Tibial nerve (tissue), 4 donors: Measurements from ENCODE around the gene TENM4. TPM values are rescaled to one million over a fixed set of nuclear protein-coding genes. Genes with fewer than 3 reads are reported as not detected.
A peak's percentile ranks its signal among the peaks of the same experiment; 100 is the strongest.

Experiments
- DNase-seq, 2 donors: peaks; one replicate each; pipeline ENCODE4 v3.0.0-alpha.2; 2019; ENCODE audit warnings: low spot score in 2 of 2
- H3K27ac ChIP-seq, 4 donors: fragments of 200-600 bp; sonication (generic) in 3 of 4; one replicate each; pipeline ENCODE4 v1.5.1; 2017 to 2019; ENCODE audit warnings: mild to moderate bottlenecking in 1 of 4
- H3K27me3 ChIP-seq, 2 donors: fragments of 200-600 bp; sonication (generic) in 1 of 2; one replicate each; pipeline versions ENCODE4 v1.5.1 to v1.6.0; 2017 to 2019
- H3K36me3 ChIP-seq, 3 donors: fragments of 200-600 bp; sonication (generic); one replicate each; pipeline ENCODE4 v1.5.1; 2018 to 2019
- H3K4me1 ChIP-seq, 4 donors: fragments of 200-600 bp; sonication (generic) in 3 of 4; one replicate each; pipeline ENCODE4 v1.5.1; 2017 to 2019
- H3K4me3 ChIP-seq, 4 donors: fragments of 200-600 bp; sonication (generic) in 3 of 4; one replicate each; pipeline ENCODE4 v1.5.1; 2017 to 2019; ENCODE audit warnings: mild to moderate bottlenecking in 1 of 4, moderate library complexity in 1 of 4
- H3K9me3 ChIP-seq, 4 donors: fragments of 200-600 bp; sonication (generic) in 3 of 4; one replicate each; pipeline ENCODE4 v1.5.1; 2017 to 2019
- EP300 ChIP-seq, 2 donors: sonication (generic); formaldehyde crosslinking; IDR thresholded peaks; one replicate each; pipeline ENCODE4 v1.6.1; 2017; ENCODE audit warnings: antibody characterized with exemption in 2 of 2, mild to moderate bottlenecking in 1 of 2
- POLR2A ChIP-seq, 2 donors: fragments of 450-650 bp; IDR thresholded peaks; one replicate each; pipeline ENCODE4 v1.6.1; 2017; ENCODE audit warnings: antibody characterized with exemption in 2 of 2, mild to moderate bottlenecking in 2 of 2, moderate library complexity in 2 of 2
- WGBS, 2 donors: methylation state at CpG; one replicate each; pipeline ENCODE4 v1.1.5; 2018; 5-methylcytosine and 5-hydroxymethylcytosine counted together
- total RNA-seq, 4 donors: library from RNA; depleted of rRNA; stranded (reverse); fragments of >200 nt; gene quantifications; one replicate each; pipeline ENCODE4 v1.1.0, GENCODE V29; 2016
- TF ChIP-seq, protein P1 (sequence below), 5 experiments: fragments of 200-600 bp in 3 of 5; fragments of 450-650 bp in 2 of 5; sonication (generic) in 3 of 5; IDR thresholded peaks; one replicate each; pipeline ENCODE4 v1.5.1; 2016 to 2019; ENCODE audit warnings: antibody characterized with exemption in 5 of 5, mild to moderate bottlenecking in 3 of 5, moderate library complexity in 2 of 5

Gene TENM4
- total RNA-seq, 4 donors from 2014 or later: 15.3 to 36.3 (median 19.6) TPM

DNA sequence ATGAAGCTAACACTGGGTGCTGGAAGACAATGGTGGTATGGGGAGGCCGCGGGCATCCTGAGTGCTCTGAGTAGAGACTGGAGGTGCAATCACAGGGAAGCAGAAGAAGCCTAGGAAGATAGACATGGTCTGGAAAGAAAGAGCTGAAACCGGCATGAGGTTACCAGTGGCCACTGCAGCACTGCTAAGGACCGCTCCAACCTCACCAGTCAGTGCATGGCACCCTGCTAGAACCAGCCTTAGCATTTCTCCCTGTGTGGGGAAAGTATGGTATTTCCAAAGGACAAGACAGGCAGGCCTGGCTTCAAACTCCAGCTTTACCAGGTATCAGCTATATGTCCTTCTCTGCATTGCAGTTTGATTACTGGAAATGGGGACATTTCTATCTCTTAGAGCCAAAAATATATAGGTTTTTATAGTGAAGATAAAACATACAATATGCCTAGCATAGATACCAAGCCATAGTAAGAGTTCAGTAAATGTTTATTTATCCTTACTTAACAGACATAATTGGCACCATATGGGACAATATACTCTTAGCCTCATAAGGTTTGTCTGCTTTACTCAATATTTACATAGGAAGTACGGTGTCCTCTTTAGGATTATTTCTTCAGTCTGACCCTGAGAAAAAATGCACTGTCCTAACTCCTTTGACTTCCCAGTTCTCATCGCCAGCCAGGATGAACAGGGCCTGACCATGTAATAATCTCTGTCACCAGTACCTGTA lies 231.1 kb downstream of the TENM4 start:
- peaks cover 0 to 4% (median 0%) of the 10 kb centered on the region in 4 donors for H3K4me1 ChIP-seq
- H3K36me3 ChIP-seq: no peaks in the 10 kb centered on the region
- TF ChIP-seq EP300 (IDR thresholded peaks at IDR 0.05) (no peak), POLR2A (IDR thresholded peaks at IDR 0.05) (no peak)
- TF ChIP-seq, protein P1, sequence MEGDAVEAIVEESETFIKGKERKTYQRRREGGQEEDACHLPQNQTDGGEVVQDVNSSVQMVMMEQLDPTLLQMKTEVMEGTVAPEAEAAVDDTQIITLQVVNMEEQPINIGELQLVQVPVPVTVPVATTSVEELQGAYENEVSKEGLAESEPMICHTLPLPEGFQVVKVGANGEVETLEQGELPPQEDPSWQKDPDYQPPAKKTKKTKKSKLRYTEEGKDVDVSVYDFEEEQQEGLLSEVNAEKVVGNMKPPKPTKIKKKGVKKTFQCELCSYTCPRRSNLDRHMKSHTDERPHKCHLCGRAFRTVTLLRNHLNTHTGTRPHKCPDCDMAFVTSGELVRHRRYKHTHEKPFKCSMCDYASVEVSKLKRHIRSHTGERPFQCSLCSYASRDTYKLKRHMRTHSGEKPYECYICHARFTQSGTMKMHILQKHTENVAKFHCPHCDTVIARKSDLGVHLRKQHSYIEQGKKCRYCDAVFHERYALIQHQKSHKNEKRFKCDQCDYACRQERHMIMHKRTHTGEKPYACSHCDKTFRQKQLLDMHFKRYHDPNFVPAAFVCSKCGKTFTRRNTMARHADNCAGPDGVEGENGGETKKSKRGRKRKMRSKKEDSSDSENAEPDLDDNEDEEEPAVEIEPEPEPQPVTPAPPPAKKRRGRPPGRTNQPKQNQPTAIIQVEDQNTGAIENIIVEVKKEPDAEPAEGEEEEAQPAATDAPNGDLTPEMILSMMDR (IDR thresholded peaks at IDR 0.05): no peak
- 87 to 88% methylated on average over 6 of the region's 6 CpGs for WGBS, 2 donors
- no peak overlapping the region for H3K27ac ChIP-seq
- peak in 1 of 2 donors; percentile 16 for DNase-seq
- H3K9me3 ChIP-seq: no peaks in the 10 kb centered on the region
- H3K4me3 ChIP-seq: no peak overlapping the region
- H3K27me3 ChIP-seq: no peaks in the 10 kb centered on the region

DNA sequence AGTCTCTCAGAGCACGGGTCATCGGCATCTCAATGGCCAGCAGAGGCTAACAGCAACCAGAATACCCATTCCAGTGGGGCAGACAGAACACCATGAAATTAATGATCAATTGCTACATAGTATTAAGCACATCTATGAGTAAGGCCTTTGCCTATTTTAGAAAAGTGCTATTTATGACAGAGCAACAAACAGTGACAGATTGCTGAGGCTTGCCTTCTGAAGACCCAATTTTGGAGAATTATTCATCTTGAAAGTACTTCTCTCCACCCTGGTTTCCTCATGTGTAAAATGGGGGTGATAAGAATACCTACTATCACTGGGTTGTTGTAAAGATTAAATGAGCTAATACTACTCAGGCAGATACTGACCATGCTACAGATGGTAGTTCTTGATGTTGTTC lies 232.7 kb downstream of the TENM4 start:
- 85 to 94% methylated on average over 2 of the region's 2 CpGs for WGBS, 2 donors
- H3K36me3 ChIP-seq: no peaks in the 10 kb centered on the region
- no peaks in the 10 kb centered on the region for H3K27me3 ChIP-seq
- H3K9me3 ChIP-seq: no peaks in the 10 kb centered on the region
- H3K4me3 ChIP-seq: no peak overlapping the region
- DNase-seq: no peak
- TF ChIP-seq EP300 (IDR thresholded peaks at IDR 0.05): no peak
- TF ChIP-seq POLR2A (IDR thresholded peaks at IDR 0.05): no peak
- TF ChIP-seq, protein P1 (IDR thresholded peaks at IDR 0.05): no peak
- H3K4me1 ChIP-seq: peaks cover 0 to 4% (median 0%) of the 10 kb centered on the region in 4 donors
- no peak overlapping the region for H3K27ac ChIP-seq

DNA sequence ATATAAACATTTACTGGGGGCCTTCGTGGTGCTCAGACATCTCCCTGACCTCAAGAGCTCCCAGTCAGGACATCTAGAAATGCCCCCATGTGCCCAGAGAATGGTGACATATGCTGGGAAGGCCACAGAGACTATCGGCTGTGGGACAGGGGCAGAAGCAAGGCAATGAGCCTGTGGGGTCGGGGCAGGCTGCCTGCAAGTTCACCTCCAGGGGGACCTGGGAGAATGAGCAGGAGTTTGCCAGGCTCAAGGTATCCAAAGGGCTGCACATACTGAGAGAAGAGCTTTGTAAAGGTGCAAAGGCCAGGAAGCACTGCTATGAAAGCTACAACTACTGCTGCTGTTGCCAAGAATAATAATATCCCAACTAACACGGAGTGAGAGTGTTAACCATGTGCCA lies 233.9 kb downstream of the TENM4 start:
- Histone ChIP-seq H3K27me3 (no peaks in the 10 kb centered on the region), H3K36me3 (no peaks in the 10 kb centered on the region), H3K27ac (no peak overlapping the region), H3K9me3 (no peaks in the 10 kb centered on the region), H3K4me1 (peaks cover 0 to 4% (median 0%) of the 10 kb centered on the region in 4 donors), H3K4me3 (no peak overlapping the region)
- WGBS, 2 donors: 52 to 69% methylated on average over 4 of the region's 4 CpGs
- TF ChIP-seq EP300 (IDR thresholded peaks at IDR 0.05) (no peak), POLR2A (IDR thresholded peaks at IDR 0.05) (no peak)
- TF ChIP-seq, protein P1 (IDR thresholded peaks at IDR 0.05): no peak
- no peak for DNase-seq

DNA sequence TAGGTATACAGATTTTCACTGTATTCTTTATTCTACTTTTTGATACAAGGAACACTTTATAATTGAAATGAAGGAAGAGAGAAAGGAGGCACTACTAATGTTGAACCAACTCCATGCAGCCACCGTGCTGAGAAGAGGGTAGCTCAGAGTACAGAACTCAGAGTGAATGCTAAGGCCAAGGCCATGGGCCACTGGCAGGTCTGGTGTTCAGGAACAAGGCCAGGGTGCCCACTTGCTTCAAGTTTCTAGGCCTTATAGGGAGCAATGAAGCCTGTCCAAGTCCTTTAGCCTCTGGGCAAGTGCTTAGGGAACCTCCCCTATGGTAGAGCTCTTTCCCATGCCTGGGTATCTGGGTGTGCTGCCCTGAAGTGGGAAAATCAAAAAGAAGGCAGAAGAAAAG lies 235.0 kb downstream of the TENM4 start:
- no peak for DNase-seq
- no peaks in the 10 kb centered on the region for H3K27me3 ChIP-seq

More for the DNA sequence above, 235.0 kb downstream of the TENM4 start:
- H3K36me3 ChIP-seq: no peaks in the 10 kb centered on the region
- TF ChIP-seq POLR2A (IDR thresholded peaks at IDR 0.05) (no peak), EP300 (IDR thresholded peaks at IDR 0.05) (no peak)
- TF ChIP-seq, protein P1 (IDR thresholded peaks at IDR 0.05): no peak
- no peak overlapping the region for H3K27ac ChIP-seq
- H3K9me3 ChIP-seq: peaks cover 0 to 3% (median 0%) of the 10 kb centered on the region in 4 donors
- 81 to 91% methylated on average over 1 of the region's 1 CpG for WGBS, 2 donors
- H3K4me3 ChIP-seq: no peak overlapping the region
- H3K4me1 ChIP-seq: peaks cover 0 to 4% (median 0%) of the 10 kb centered on the region in 4 donors
